ENCODE results near the gene FOS. TPM values are rescaled to one million over a fixed set of nuclear protein-coding genes. Genes with fewer than 3 reads are reported as not detected.

The FOS gene
- total and polyA plus RNA-seq, 4 donors, result 13.2 to 82.7 (median 20.0) TPM

GRCh38 chr14:75275598-75275997 is 3.0 kb upstream of the FOS start:
- Histone ChIP-seq H3K9ac (ENCODE audit: low read depth in 1 of 2, low read length in 2 of 2) (peak overlapping the region in 1 of 2 donors; percentile 16), H3K4me3 (ENCODE audit: low read depth in 1 of 3, low read length in 3 of 3) (no peak overlapping the region), H3K27ac (ENCODE audit: low read depth in 1 of 2, low read length in 2 of 2) (peak overlapping the region; percentile 19 to 35), H3K9me3 (ENCODE audit: control insufficient read depth in 4 of 4, low read length in 3 of 4) (no peaks in the 10 kb centered on the region), H3K4me1 (ENCODE audit: control insufficient read depth in 4 of 4, insufficient read depth in 4 of 4, low read length in 3 of 4) (peaks cover 0 to 15% (median 8%) of the 10 kb centered on the region in 4 donors), H3K36me3 (ENCODE audit: control insufficient read depth in 4 of 4, insufficient read depth in 3 of 4, low read depth in 1 of 4, low read length in 3 of 4) (peaks cover 0 to 8% (median 4%) of the 10 kb centered on the region in 4 donors), H3K27me3 (ENCODE audit: control insufficient read depth in 4 of 4, insufficient read depth in 4 of 4, low read length in 3 of 4) (no peaks in the 10 kb centered on the region)
- no peak for DNase-seq (ENCODE audit: low spot score)
- no peak for TF ChIP-seq TAF1 (conservative IDR thresholded peaks at IDR 0.05)
- TF ChIP-seq GABPA (IDR thresholded peaks at IDR 0.05 in 1 of 2, conservative IDR thresholded peaks at IDR 0.05 in 1 of 2), result no peak
- no peak for TF ChIP-seq FOXA1 (IDR thresholded peaks at IDR 0.05)
- no peak for TF ChIP-seq NR2F2 (IDR thresholded peaks at IDR 0.05)
- TF ChIP-seq REST (IDR thresholded peaks at IDR 0.05), result no peak
- no peak for TF ChIP-seq JUND (IDR thresholded peaks at IDR 0.05)
- TF ChIP-seq ZBTB33 (IDR thresholded peaks at IDR 0.05), result no peak
- no peak for TF ChIP-seq ATF3 (IDR thresholded peaks at IDR 0.05)
- TF ChIP-seq HNF4A (conservative IDR thresholded peaks at IDR 0.05), result no peak
- no peak for TF ChIP-seq MAX (IDR thresholded peaks at IDR 0.05)
- TF ChIP-seq SP1 (IDR thresholded peaks at IDR 0.05), result no peak
- TF ChIP-seq HNF4G (IDR thresholded peaks at IDR 0.05), result no peak
- TF ChIP-seq RAD21 (IDR thresholded peaks at IDR 0.05), result no peak
- no peak for TF ChIP-seq YY1 (IDR thresholded peaks at IDR 0.05)
- no peak for TF ChIP-seq EGR1 (IDR thresholded peaks at IDR 0.05; ENCODE audit: low read depth in 2 of 2)
- 78% methylated on average over 2 of the region's 2 CpGs for WGBS

GRCh38 chr14:75277008-75277814 is 1.4 kb upstream of the FOS start:
- WGBS, result under 1% methylated on average over 81 of the region's 81 CpGs
- Histone ChIP-seq H3K9ac (ENCODE audit: low read depth in 1 of 2, low read length in 2 of 2) (peak overlapping the region; percentile 88 to 91), H3K27me3 (ENCODE audit: control insufficient read depth in 4 of 4, insufficient read depth in 4 of 4, low read length in 3 of 4) (no peaks in the 10 kb centered on the region), H3K27ac (ENCODE audit: low read depth in 1 of 2, low read length in 2 of 2) (peak overlapping the region; percentile 93 to 96), H3K4me1 (ENCODE audit: control insufficient read depth in 4 of 4, insufficient read depth in 4 of 4, low read length in 3 of 4) (peaks cover 3 to 25% (median 13%) of the 10 kb centered on the region in 4 donors), H3K9me3 (ENCODE audit: control insufficient read depth in 4 of 4, low read length in 3 of 4) (no peaks in the 10 kb centered on the region), H3K4me3 (ENCODE audit: low read depth in 1 of 3, low read length in 3 of 3) (peak overlapping the region; percentile 65 to 71 (median 70)), H3K36me3 (ENCODE audit: control insufficient read depth in 4 of 4, insufficient read depth in 3 of 4, low read depth in 1 of 4, low read length in 3 of 4) (peaks cover 2 to 15% (median 12%) of the 10 kb centered on the region in 4 donors)
- peak; percentile 83 for DNase-seq (ENCODE audit: low spot score)
- TF ChIP-seq YY1 (IDR thresholded peaks at IDR 0.05) (peak; percentile 13), NR2F2 (IDR thresholded peaks at IDR 0.05) (no peak), RXRA (IDR thresholded peaks at IDR 0.05) (no peak), FOXA1 (IDR thresholded peaks at IDR 0.05) (no peak), JUND (IDR thresholded peaks at IDR 0.05) (no peak), SP1 (IDR thresholded peaks at IDR 0.05) (peak; percentile 8), ZBTB33 (IDR thresholded peaks at IDR 0.05) (no peak), FOXA2 (IDR thresholded peaks at IDR 0.05) (no peak), CTCF (IDR thresholded peaks at IDR 0.05; ENCODE audit: low read depth, low read length, missing input control) (no peak)

Measured in liver (tissue), 9 donors.